GM23338 (cell line): ENCODE data around the gene U2AF1L4. TPM values are rescaled to one million over a fixed set of nuclear protein-coding genes. Genes with fewer than 3 reads are reported as not detected.

ENCODE experiments used
- ATAC-seq: fragments of 200-7000 bp; cut with Tn5 transposase; 3 replicates; pipeline ENCODE4 v1.9.1; 2020
- DNase-seq: peaks from one replicate; pipeline ENCODE4 v3.0.0-alpha.2; 2015; ENCODE audit warnings: low spot score
- H2AFZ ChIP-seq: fragments of 200-600 bp; sonication (generic); 2 replicates; pipeline ENCODE4 v1.8.0; 2016; ENCODE audit warnings: antibody characterized with exemption, mild to moderate bottlenecking, moderate library complexity
- H3F3A ChIP-seq: fragments of 200-600 bp; sonication (generic); replicated peaks from 2 replicates; pipeline ENCODE4 v1.8.0; 2017; ENCODE audit warnings: antibody characterized with exemption, mixed run types, low read depth
- H3K27ac ChIP-seq: fragments of 200-600 bp; sonication (generic); 2 replicates; pipeline ENCODE4 v1.6.1; 2016; ENCODE audit warnings: low read depth
- H3K27me3 ChIP-seq: fragments of 200-600 bp; sonication (generic); 2 replicates; pipeline ENCODE4 v1.8.0; 2016; ENCODE audit warnings: mild to moderate bottlenecking, mixed run types, moderate library complexity; ENCODE audit not compliant: insufficient read depth
- H3K36me3 ChIP-seq: fragments of 200-600 bp; sonication (generic); 2 replicates; pipeline ENCODE4 v1.8.0; 2016; ENCODE audit warnings: mild to moderate bottlenecking; ENCODE audit not compliant: insufficient read depth
- H3K4me1 ChIP-seq: fragments of 200-600 bp; sonication (generic); 2 replicates; pipeline ENCODE4 v1.8.0; 2016; ENCODE audit warnings: mild to moderate bottlenecking, moderate library complexity; ENCODE audit not compliant: insufficient read depth
- H3K4me2 ChIP-seq: fragments of 200-600 bp; sonication (generic); 2 replicates; pipeline ENCODE4 v1.7.1; 2017; ENCODE audit warnings: mixed run types
- H3K4me3 ChIP-seq: fragments of 200-600 bp; sonication (generic); 2 replicates; pipeline ENCODE4 v1.6.1; 2016; ENCODE audit warnings: mixed run types
- H3K79me2 ChIP-seq: fragments of 200-600 bp; sonication (generic); replicated peaks from 2 replicates; pipeline ENCODE4 v1.8.0; 2017; ENCODE audit warnings: mild to moderate bottlenecking; ENCODE audit not compliant: insufficient read depth
- H3K9me2 ChIP-seq: fragments of 200-600 bp; sonication (generic); 2 replicates; pipeline ENCODE4 v1.8.0; 2017; ENCODE audit not compliant: insufficient read depth
- H4K20me1 ChIP-seq: fragments of 200-600 bp; sonication (generic); replicated peaks from 2 replicates; pipeline ENCODE4 v1.8.0; 2017; ENCODE audit warnings: mild to moderate bottlenecking; ENCODE audit not compliant: insufficient read depth
- H3K27ac Mint-ChIP-seq: 2 replicates; pipeline ENCODE4 v1.8.0; 2020; ENCODE audit warnings: inconsistent platforms, mild to moderate bottlenecking, moderate library complexity, mixed read lengths
- H3K27me3 Mint-ChIP-seq: 3 replicates; pipeline ENCODE4 v1.8.0; 2022; ENCODE audit warnings: low read depth, mild to moderate bottlenecking, moderate library complexity, mixed read lengths, inconsistent platforms; ENCODE audit not compliant: insufficient read depth, poor library complexity
- H3K36me3 Mint-ChIP-seq: 3 replicates; pipeline ENCODE4 v1.8.0; 2021; ENCODE audit warnings: low read depth, mild to moderate bottlenecking, inconsistent platforms, moderate library complexity, mixed read lengths
- H3K4me1 Mint-ChIP-seq: 3 replicates; pipeline ENCODE4 v1.8.0; 2020; ENCODE audit warnings: mild to moderate bottlenecking, inconsistent platforms, mixed read lengths
- H3K4me3 Mint-ChIP-seq: 3 replicates; pipeline ENCODE4 v1.8.0; 2021; ENCODE audit warnings: moderate library complexity, mild to moderate bottlenecking, inconsistent platforms, mixed read lengths
- H3K9me3 Mint-ChIP-seq: 3 replicates; pipeline ENCODE4 v1.8.0; 2020; ENCODE audit warnings: moderate library complexity, mild to moderate bottlenecking, inconsistent platforms, mixed read lengths
- CREB1 ChIP-seq: fragments of 250-450 bp; sonication (Bioruptor Pico); IDR thresholded peaks from 2 replicates; pipeline ENCODE4 v1.5.0; 2020; ENCODE audit warnings: low read depth, mild to moderate bottlenecking, moderate library complexity
- CTCF ChIP-seq, 2 experiments: fragments of 200-600 bp in 1 of 2; sonication (generic) in 1 of 2; conservative IDR thresholded peaks; 2 replicates each; pipeline versions ENCODE4 v1.5.1 to v1.6.1; 2016 to 2017; ENCODE audit warnings: antibody characterized with exemption in 2 of 2, low read depth in 2 of 2, mild to moderate bottlenecking in 2 of 2, moderate library complexity in 1 of 2
- ETS1 ChIP-seq: IDR thresholded peaks from 2 replicates; pipeline ENCODE4 v1.6.1; 2016; ENCODE audit warnings: antibody characterized with exemption
- EZH2phosphoT487 ChIP-seq: fragments of 200-600 bp; sonication (generic); IDR thresholded peaks from one replicate; pipeline ENCODE4 v1.8.1; 2018; ENCODE audit warnings: antibody characterized with exemption; ENCODE audit not compliant: unreplicated experiment
- JUNB ChIP-seq: IDR thresholded peaks from one replicate; pipeline ENCODE4 v1.6.1; 2016; ENCODE audit warnings: antibody characterized with exemption; ENCODE audit not compliant: unreplicated experiment
- NANOG ChIP-seq: IDR thresholded peaks from 2 replicates; pipeline ENCODE4 v1.6.1; 2016; ENCODE audit warnings: antibody characterized with exemption, borderline replicate concordance
- POLR2AphosphoS5 ChIP-seq: IDR thresholded peaks from 2 replicates; pipeline ENCODE4 v1.6.1; 2016; ENCODE audit warnings: antibody characterized with exemption, low read depth
- REST ChIP-seq: IDR thresholded peaks from one replicate; pipeline ENCODE4 v1.6.1; 2018; ENCODE audit warnings: antibody characterized with exemption; ENCODE audit not compliant: unreplicated experiment
- STAT1 ChIP-seq: IDR thresholded peaks from one replicate; pipeline ENCODE4 v1.6.1; 2016; ENCODE audit warnings: antibody characterized with exemption; ENCODE audit not compliant: unreplicated experiment
- ZNF114 ChIP-seq: fragments of 250-450 bp; sonication (Bioruptor Pico); IDR thresholded peaks from 2 replicates; pipeline ENCODE4 v1.5.0; 2020; ENCODE audit warnings: mild to moderate bottlenecking, moderate library complexity
- ZNF331 ChIP-seq: fragments of 250-450 bp; sonication (Bioruptor Pico); IDR thresholded peaks from 2 replicates; pipeline ENCODE4 v1.5.0; 2020; ENCODE audit warnings: low read depth, mild to moderate bottlenecking, moderate library complexity
- ZNF462 ChIP-seq: fragments of 250-450 bp; sonication (Bioruptor Pico); IDR thresholded peaks from 2 replicates; pipeline ENCODE4 v1.5.0; 2020; ENCODE audit warnings: mild to moderate bottlenecking, moderate library complexity
- polyA plus RNA-seq: library from polyadenylated mRNA; unstranded; fragments of >200 nt; fragmentation: Nextera tagmentation; extraction: Ambion mirVana; gene quantifications from 2 replicates; pipeline ENCODE4 v1.2.1, GENCODE V29; 2016
- total RNA-seq: library from RNA; depleted of rRNA; stranded (reverse); fragments of >200 nt; shearing (Covaris generic); gene quantifications from 2 replicates; pipeline ENCODE4 v1.2.3, GENCODE V29; 2014

Gene U2AF1L4
- total and polyA plus RNA-seq, 2 experiments from 2014 or later = 13.1 to 23.7 TPM

GRCh38 chr19:35779033-35779432 lies 33.8 kb upstream of the U2AF1L4 start:
- no peaks in the 10 kb centered on the region for H3K9me2 ChIP-seq
- H3K4me1 ChIP-seq = peaks cover 29% of the 10 kb centered on the region
- H3K27me3 ChIP-seq = peaks cover 11% of the 10 kb centered on the region
- Mint-ChIP-seq H3K27me3 (peaks cover 35% of the 10 kb centered on the region), H3K4me3 (no peak overlapping the region), H3K4me1 (peaks cover 51% of the 10 kb centered on the region), H3K27ac (no peak overlapping the region), H3K9me3 (no peaks in the 10 kb centered on the region; the same call in 2 of the 3 replicates), H3K36me3 (peaks cover 6% of the 10 kb centered on the region; the same call in 1 of the 3 replicates)
- no peak overlapping the region for H3K27ac ChIP-seq
- DNase-seq = no peak
- H4K20me1 ChIP-seq = no peaks in the 10 kb centered on the region
- TF ChIP-seq ETS1 (no peak), STAT1 (no peak), NANOG (no peak), CREB1 (no peak), POLR2AphosphoS5 (no peak), EZH2phosphoT487 (no peak), ZNF331 (CRISPR knock-in tag) (no peak), JUNB (no peak), ZNF114 (no peak), ZNF462 (CRISPR knock-in tag) (no peak), REST (no peak), CTCF (conservative IDR thresholded peaks at IDR 0.05; ENCODE audit: low read depth in 2 of 2) (no peak)
- ATAC-seq = no peak
- no peak overlapping the region for H2AFZ ChIP-seq
- no peak overlapping the region for H3K4me2 ChIP-seq
- H3K4me3 ChIP-seq = no peak overlapping the region
- H3K36me3 ChIP-seq = no peaks in the 10 kb centered on the region
- H3F3A ChIP-seq = peaks cover 9% of the 10 kb centered on the region; the same call in 1 of the 2 replicates
- no peaks in the 10 kb centered on the region for H3K79me2 ChIP-seq
